ENCODE data around the gene ANKRD39. TPM values are rescaled to one million over a fixed set of nuclear protein-coding genes. Genes with fewer than 3 reads are reported as not detected.
A peak's percentile ranks its signal among the peaks of the same experiment; 100 is the strongest.

ANKRD39 gene
- total RNA-seq, 1 donor from 2014 or later = 14.9 TPM

GRCh38 chr2:96895746-96896651 is 38.2 kb upstream of the ANKRD39 start:
- no peak for TF ChIP-seq CTCF (IDR thresholded peaks at IDR 0.05; ENCODE audit: unreplicated experiment)
- H3K27me3 Mint-ChIP-seq (ENCODE audit: unreplicated experiment) = peaks cover 19% of the 10 kb centered on the region
- no peak overlapping the region for H3K4me3 Mint-ChIP-seq (ENCODE audit: unreplicated experiment)
- no peak overlapping the region for H3K27ac Mint-ChIP-seq (ENCODE audit: unreplicated experiment)
- no peak for DNase-seq (ENCODE audit: low spot score)
- H3K9me3 Mint-ChIP-seq (ENCODE audit: unreplicated experiment) = no peaks in the 10 kb centered on the region
- peaks cover 37% of the 10 kb centered on the region for H3K4me1 Mint-ChIP-seq (ENCODE audit: unreplicated experiment)
- H3K36me3 Mint-ChIP-seq (ENCODE audit: low read depth, unreplicated experiment) = no peaks in the 10 kb centered on the region

GRCh38 chr2:96895032-96895745 is 37.4 kb upstream of the ANKRD39 start:
- H3K9me3 Mint-ChIP-seq (ENCODE audit: unreplicated experiment) = no peaks in the 10 kb centered on the region
- TF ChIP-seq CTCF (IDR thresholded peaks at IDR 0.05; ENCODE audit: unreplicated experiment) = no peak
- H3K4me1 Mint-ChIP-seq (ENCODE audit: unreplicated experiment) = peaks cover 45% of the 10 kb centered on the region
- H3K27me3 Mint-ChIP-seq (ENCODE audit: unreplicated experiment) = peaks cover 17% of the 10 kb centered on the region
- no peak for DNase-seq (ENCODE audit: low spot score)
- H3K36me3 Mint-ChIP-seq (ENCODE audit: low read depth, unreplicated experiment) = no peaks in the 10 kb centered on the region
- peak overlapping the region; percentile 21 for H3K4me3 Mint-ChIP-seq (ENCODE audit: unreplicated experiment)
- peak overlapping the region; percentile 64 for H3K27ac Mint-ChIP-seq (ENCODE audit: unreplicated experiment)

- Mint-ChIP-seq H3K4me1 (ENCODE audit: unreplicated experiment) (peaks cover 46% of the 10 kb centered on the region), H3K27me3 (ENCODE audit: unreplicated experiment) (peaks cover 20% of the 10 kb centered on the region)
- no peak for TF ChIP-seq CTCF (IDR thresholded peaks at IDR 0.05; ENCODE audit: unreplicated experiment)
Observed at GRCh38 chr2:96894151-96894531, 36.3 kb upstream of the ANKRD39 start.

GRCh38 chr2:96893289-96894150 is 35.7 kb upstream of the ANKRD39 start:
- Mint-ChIP-seq H3K27ac (ENCODE audit: unreplicated experiment) (peak overlapping the region; percentile 19), H3K4me1 (ENCODE audit: unreplicated experiment) (peaks cover 46% of the 10 kb centered on the region)
- DNase-seq (ENCODE audit: low spot score) = no peak

More at GRCh38 chr2:96894151-96894531, 36.3 kb upstream of the ANKRD39 start:
- no peak overlapping the region for H3K27ac Mint-ChIP-seq (ENCODE audit: unreplicated experiment)
- no peaks in the 10 kb centered on the region for H3K36me3 Mint-ChIP-seq (ENCODE audit: low read depth, unreplicated experiment)
- no peaks in the 10 kb centered on the region for H3K9me3 Mint-ChIP-seq (ENCODE audit: unreplicated experiment)
- no peak overlapping the region for H3K4me3 Mint-ChIP-seq (ENCODE audit: unreplicated experiment)
- no peak for DNase-seq (ENCODE audit: low spot score)

More at GRCh38 chr2:96893289-96894150, 35.7 kb upstream of the ANKRD39 start:
- Mint-ChIP-seq H3K27me3 (ENCODE audit: unreplicated experiment) (peaks cover 21% of the 10 kb centered on the region), H3K9me3 (ENCODE audit: unreplicated experiment) (no peaks in the 10 kb centered on the region), H3K36me3 (ENCODE audit: low read depth, unreplicated experiment) (no peaks in the 10 kb centered on the region), H3K4me3 (ENCODE audit: unreplicated experiment) (peak overlapping the region; percentile 31)
- no peak for TF ChIP-seq CTCF (IDR thresholded peaks at IDR 0.05; ENCODE audit: unreplicated experiment)

Measured in endothelial cell (in vitro differentiated cells).